ENCODE measurements around the gene AFF4.

The AFF4 gene

GRCh38 chr5:132877466-132877865 is 86.0 kb downstream of the AFF4 start:
- H3K4me3 ChIP-seq (replicated peaks in 1 of 2; ENCODE audit: low read depth in 2 of 2, low read length in 2 of 2), result no peak overlapping the region
- DNase-seq (ENCODE audit: low read depth in 2 of 2), result no peak
- no peak for TF ChIP-seq CTCF (IDR thresholded peaks at IDR 0.05; ENCODE audit: low read depth, low read length)

GRCh38 chr5:132876020-132876759 is 87.2 kb downstream of the AFF4 start:
- no peak for TF ChIP-seq CTCF (IDR thresholded peaks at IDR 0.05; ENCODE audit: low read depth, low read length)
- no peak overlapping the region for H3K4me3 ChIP-seq (replicated peaks in 1 of 2; ENCODE audit: low read depth in 2 of 2, low read length in 2 of 2)
- DNase-seq (ENCODE audit: low read depth in 2 of 2), result peak in 1 of 2 donors; percentile 49

GRCh38 chr5:132873930-132874271 is 89.5 kb downstream of the AFF4 start:
- TF ChIP-seq CTCF (IDR thresholded peaks at IDR 0.05; ENCODE audit: low read depth, low read length), result no peak
- H3K4me3 ChIP-seq (replicated peaks in 1 of 2; ENCODE audit: low read depth in 2 of 2, low read length in 2 of 2), result no peak overlapping the region
- no peak for DNase-seq (ENCODE audit: low read depth in 2 of 2)

GRCh38 chr5:132873119-132873929 is 90.1 kb downstream of the AFF4 start, which contains the start of gene LEAP2:
Gene LEAP2, plus strand, starts transcription at chr5:132873668. Its CDS starts 27 bp downstream, at chr5:132873695.
- DNase-seq (ENCODE audit: low read depth in 2 of 2), result no peak
- no peak within 1 kb of the TSS for H3K4me3 ChIP-seq (replicated peaks in 1 of 2; ENCODE audit: low read depth in 2 of 2, low read length in 2 of 2)
- no peak for TF ChIP-seq CTCF (IDR thresholded peaks at IDR 0.05; ENCODE audit: low read depth, low read length)

- no peak overlapping the region for H3K4me3 ChIP-seq (replicated peaks in 1 of 2; ENCODE audit: low read depth in 2 of 2, low read length in 2 of 2)
- no peak for DNase-seq (ENCODE audit: low read depth in 2 of 2)
- no peak for TF ChIP-seq CTCF (IDR thresholded peaks at IDR 0.05; ENCODE audit: low read depth, low read length)
Observed at GRCh38 chr5:132872788-132873118, 90.7 kb downstream of the AFF4 start.

GRCh38 chr5:132871459-132872284 is 91.8 kb downstream of the AFF4 start:
- no peak for DNase-seq (ENCODE audit: low read depth in 2 of 2)
- H3K4me3 ChIP-seq (replicated peaks in 1 of 2; ENCODE audit: low read depth in 2 of 2, low read length in 2 of 2), result no peak overlapping the region
- TF ChIP-seq CTCF (IDR thresholded peaks at IDR 0.05; ENCODE audit: low read depth, low read length), result no peak
